SKM-1 treated with dmso at 0.1 percent for 144 hours (cell line): Measurements from ENCODE around the gene PYGM.
A peak's percentile ranks its signal among the peaks of the same experiment; 100 is the strongest.

Experiments
- DNase-seq: peaks from one replicate; lab custom pipeline; 2025; ENCODE audit not compliant: unreplicated experiment; lab: John Stamatoyannopoulos, UW

PYGM gene

DNA sequence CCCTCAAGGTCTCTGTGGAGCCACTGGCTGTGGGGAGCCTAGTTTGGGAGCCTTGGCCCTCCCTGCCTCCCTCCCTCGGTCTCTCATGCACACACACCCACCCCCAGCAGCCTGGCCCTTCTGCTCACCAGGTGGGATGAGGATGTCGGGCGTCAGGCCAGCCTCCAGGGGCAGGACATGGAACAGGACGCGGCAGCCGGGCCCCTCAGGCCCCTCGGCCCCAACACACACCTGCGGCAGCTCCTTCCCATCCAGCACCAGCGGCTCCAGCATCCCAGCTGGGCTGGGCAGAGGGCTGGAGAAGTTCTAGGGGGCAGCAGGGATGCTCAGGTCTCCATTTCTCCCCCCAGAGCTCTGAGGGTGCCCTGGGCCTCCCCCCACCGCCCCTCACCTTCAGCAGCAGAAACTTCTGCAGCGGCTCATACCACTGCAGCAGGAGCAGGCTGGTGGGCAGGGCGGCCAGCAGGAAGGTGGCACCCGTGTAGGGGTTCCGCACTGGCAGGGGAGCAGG is 32.1 kb upstream of the PYGM start:
- DNase-seq = no peak

- no peak for DNase-seq
Observed at GRCh38 chr11:64790205-64791095, 30.7 kb upstream of the PYGM start.

- DNase-seq = no peak
Observed at GRCh38 chr11:64789331-64790204, 29.8 kb upstream of the PYGM start.

- DNase-seq = no peak
Observed at GRCh38 chr11:64788321-64789215, 28.8 kb upstream of the PYGM start.

DNA sequence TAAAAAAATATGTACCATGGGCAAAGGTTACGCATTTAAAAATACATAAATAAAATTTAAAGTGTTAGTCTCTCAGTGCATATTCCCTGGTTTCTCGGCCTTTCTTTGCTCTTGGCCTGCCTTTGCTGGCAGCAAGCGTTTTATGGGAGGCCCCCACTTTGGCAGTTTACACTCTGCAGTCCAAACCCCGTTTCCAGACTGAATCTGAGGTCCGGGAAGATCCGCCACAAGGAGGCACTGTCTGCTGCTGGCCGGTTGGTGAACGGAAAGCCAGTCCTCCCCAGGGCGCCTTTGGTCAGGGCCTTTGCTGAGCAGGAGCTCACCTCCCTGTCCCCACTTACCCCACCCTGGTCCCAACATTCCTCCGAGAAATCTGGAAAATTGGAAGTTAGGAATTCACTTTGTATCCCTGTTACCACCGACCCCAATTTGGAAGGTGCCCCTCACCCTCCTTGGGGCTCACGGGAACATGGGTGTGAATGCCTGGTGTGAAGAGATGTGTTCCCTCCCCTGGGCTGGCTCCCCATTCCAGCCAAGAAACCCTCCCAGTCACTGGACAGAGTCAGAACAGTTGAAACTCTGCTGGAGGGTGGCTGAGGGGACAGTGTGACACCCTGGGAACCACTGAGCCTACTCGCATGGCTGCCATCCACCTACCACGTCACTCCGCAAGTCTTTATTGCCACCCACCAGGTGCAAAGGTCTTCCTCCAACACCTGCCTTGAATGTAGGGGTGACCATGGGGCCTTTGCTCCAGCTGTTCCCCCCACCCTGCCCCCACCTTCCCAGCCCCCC is 27.9 kb upstream of the PYGM start:
- peak; percentile 41 for DNase-seq

DNA sequence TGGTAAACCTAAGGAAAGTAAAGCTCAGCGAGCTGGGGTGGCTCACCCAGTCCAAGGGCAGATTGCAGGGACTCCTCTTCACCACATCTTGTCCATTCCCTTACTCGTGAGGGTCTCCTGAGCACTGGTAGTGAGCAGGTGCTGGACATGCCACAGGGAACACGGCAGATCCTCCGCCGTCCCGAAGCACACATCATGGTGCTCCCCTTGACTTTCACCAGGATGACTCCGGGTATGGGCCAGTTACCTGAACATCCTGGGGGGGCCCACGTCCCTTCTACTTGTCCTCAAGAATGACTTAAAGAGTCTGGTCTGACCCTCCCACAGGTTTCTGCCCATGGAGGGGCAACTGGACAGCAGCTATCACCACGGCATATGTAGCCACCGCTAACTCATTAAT is 26.5 kb upstream of the PYGM start:
- no peak for DNase-seq

DNA sequence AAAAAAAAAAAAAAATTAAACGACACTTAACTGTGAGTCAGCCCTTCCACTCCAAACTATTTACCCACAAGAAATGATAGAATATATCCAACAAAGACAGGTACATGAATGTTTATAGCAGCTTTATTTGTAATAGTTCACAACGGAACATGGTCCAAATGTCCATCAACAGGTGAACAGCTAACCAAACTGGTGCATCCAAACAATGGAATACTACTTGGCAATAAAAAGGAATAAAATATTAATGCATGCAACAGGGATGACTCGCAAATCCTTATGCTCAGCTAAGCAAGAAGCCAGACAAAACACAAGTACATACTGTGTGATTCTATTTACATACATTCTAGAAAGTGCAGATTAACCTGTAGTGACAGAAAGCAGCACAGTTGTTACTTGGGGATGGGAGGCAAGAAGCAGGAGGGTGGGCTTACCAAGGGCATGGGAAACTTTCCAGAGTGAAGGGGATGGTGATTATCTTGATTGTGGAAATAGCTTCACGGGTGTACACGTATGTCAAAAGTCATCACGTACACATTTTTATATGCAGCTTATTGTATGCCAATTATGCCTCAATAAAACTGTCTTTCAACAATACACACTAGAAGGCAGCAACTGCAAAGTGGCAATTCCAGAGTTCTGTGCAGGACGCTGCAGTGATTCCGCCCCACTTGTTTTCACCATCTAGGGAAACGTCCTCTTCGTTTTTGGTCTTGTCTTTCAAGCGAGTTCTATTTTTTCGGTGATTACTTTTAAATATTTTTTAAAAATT is 25.2 kb upstream of the PYGM start:
- no peak for DNase-seq

DNA sequence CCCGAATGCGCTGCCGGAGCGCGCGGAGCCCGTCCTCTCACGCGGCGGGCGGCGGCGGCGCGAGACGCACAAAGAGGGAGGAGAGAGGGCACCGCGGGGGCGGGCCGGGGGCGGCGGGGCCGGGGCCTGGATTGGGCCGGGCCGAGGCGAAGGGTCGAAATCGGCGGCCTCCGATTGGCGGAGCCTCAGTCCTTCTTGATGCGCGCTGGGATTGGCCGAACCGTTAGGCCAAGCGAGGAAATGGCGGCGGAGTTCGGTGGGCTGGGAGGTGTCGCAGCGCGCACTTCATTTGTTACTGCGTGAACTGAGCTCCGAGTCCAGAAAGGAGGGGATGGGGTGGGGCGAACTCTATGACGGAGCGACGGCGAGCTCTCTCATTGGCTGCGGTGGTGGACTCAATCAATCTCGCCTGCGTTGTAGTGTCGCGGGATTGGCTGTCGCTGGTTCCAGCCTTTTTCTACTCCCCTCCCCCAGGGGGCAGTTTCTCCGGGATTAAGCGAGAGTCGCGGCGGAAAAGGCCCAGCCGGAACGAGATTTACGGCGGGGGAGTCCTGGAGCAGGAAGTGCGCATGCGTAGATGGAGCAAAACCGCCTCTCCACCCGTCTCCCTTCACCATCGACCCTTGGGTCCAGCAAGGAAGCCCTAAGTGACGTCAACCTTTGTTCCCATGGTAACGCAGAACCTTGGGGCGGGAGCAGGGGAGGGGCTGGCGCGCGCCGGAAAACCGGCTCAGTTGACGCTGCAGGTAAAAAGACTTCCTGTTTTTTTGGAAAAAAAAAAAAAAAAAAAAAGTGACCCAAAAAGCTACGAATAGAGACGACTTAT is 18.9 kb upstream of the PYGM start, which contains the start of gene SF1:
Gene SF1, minus strand, starts transcription at position 70 of the 826 bp plus-strand sequence. CDS start 150 bp downstream, outside the sequence.
- DNase-seq = peak; percentile 99

GRCh38 chr11:64778223-64778472 is 18.4 kb upstream of the PYGM start:
- DNase-seq = no peak

DNA sequence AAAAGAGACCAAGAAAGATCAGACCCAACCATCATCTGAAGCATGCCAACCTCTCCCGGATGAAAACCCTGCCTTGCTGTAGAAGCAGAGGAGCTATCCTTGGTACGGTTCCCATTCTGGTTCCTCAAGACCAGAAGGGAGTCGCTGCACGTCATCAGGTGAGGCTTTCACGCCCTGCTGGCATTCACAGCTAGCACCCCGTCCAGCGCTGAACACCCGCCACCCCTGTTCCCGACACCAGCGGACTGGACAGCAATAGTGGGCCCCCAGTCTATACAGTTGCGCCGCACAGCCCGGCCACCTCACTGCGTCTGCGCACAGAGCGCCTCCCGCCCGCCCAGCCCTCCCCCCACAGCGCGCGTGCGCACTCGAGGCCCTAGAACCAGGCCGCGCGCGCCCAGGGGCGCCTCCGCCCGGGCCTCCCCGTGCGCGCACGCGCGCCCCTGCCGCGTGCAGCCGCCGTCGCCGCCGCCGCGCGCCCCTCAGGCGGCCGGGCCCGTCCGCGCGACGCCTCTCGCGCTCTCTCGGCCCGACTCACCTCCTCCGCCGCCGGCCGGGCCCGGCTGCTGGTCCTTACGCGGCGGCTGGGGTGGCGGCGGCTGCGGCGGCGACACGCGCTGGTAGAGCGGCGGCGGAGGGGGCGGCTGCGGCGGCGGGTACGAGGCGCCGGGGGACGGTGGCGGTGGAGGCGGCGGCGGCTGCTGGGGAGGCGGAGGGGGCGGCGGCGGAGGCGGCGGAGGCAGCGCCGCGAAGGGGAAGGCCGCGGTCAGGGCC is 17.9 kb upstream of the PYGM start:
- peak; percentile 73 for DNase-seq

- no peak for DNase-seq
Observed at GRCh38 chr11:64776875-64777274, 17.1 kb upstream of the PYGM start.

GRCh38 chr11:64776425-64776824 is 16.7 kb upstream of the PYGM start:
- no peak for DNase-seq

DNA sequence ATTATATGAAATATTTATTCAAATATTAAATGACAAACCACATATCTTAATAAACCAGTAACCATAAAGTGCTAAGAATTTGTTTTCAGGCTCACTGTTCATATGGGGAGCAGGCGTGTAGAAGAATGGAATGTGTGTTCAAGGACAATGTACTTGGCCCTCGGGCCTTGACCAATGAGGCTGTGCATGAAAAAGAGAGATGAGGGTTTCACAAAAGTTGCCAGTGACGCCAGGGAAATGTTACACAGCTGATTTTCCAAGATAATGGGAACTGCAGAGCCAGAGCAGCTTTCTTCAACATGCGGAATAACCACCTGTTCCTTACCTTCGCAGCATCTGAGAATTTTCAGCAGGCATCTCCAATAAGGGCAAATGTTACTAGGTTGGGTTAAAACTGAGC is 14.4 kb upstream of the PYGM start:
- no peak for DNase-seq

DNA sequence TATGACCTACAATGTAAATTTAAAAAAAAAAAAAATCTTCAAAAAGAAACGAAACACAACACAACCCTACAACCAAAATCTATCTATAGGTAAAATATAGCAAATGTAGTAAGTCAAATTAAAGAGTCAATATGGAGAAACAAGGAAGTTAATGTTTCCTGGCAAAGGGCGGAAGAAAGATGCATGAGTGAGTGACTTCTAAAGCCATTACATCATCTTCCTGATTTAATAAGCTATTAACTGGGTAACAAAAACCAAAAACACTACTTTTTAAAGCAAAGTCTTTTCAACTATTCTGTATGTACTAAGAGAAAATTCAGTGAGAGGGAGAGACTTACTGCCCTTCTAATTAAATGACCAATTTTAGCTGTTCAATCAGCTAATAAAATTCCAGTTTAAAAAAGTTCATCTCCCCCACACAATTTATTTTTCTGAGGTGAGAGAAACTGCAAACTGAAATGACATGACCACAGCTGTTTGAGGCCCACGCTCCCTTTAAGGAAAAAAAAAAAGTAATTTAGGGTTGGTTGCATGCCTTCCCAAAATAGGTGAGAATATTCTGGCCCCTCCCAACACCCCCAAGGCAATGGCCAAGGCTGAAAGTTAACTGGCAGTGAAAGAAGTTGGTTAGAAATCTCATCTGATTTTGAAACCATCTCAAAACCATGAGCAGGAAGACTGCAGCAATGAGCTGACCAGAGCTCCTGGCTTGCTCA is 12.7 kb upstream of the PYGM start:
- no peak for DNase-seq

DNA sequence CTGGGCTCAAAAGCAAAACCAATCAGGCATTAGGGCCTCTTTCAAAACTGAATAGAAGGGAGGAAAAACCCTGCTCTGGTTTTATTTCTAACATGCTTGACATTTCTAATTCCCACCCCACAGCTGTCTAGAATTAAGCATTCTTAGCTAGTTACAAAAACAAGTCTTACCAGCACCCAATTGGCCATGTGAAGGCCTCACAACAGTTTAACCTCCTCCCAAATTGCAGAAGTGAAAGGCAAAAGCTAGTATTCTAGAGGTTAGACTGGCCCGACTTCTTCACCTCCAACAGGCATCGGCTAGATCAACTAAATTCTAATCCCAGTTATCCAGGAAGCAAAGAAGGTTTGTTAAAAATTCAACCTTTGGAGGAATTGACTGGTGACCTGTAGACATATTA is 12.1 kb upstream of the PYGM start:
- DNase-seq = no peak

GRCh38 chr11:64770120-64770519 is 10.3 kb upstream of the PYGM start:
- DNase-seq = no peak

GRCh38 chr11:64769283-64769682 is 9.5 kb upstream of the PYGM start:
- no peak for DNase-seq
